SK-N-SH treated with all-trans-retinoic acid at 6 μM for 48 hours (cell line): ENCODE measurements around the gene ADAMTS4.

Experiments used
- ATAC-seq: fragments of 200-7000 bp; cut with Tn5 transposase; 3 replicates; pipeline ENCODE4 v1.9.1; 2020; ENCODE audit warnings: mild to moderate bottlenecking, moderate library complexity
- ARNTL ChIP-seq: fragments of 450-650 bp; formaldehyde crosslinking; IDR thresholded peaks from 2 replicates; pipeline ENCODE4 v1.5.0; 2020; ENCODE audit warnings: low read depth, mild to moderate bottlenecking, moderate library complexity, borderline replicate concordance
- CREB5 ChIP-seq: fragments of 250-450 bp; sonication (Bioruptor Pico); IDR thresholded peaks from 2 replicates; pipeline ENCODE4 v1.5.1; 2020; ENCODE audit warnings: low read depth, mild to moderate bottlenecking, moderate library complexity
- CSDC2 ChIP-seq: fragments of 250-450 bp; sonication (Bioruptor Pico); IDR thresholded peaks from 2 replicates; pipeline ENCODE4 v1.5.0; 2020; ENCODE audit warnings: mild to moderate bottlenecking, moderate library complexity
- CSRNP3 ChIP-seq: fragments of 250-450 bp; sonication (Bioruptor Pico); IDR thresholded peaks from 2 replicates; pipeline ENCODE4 v1.5.1; 2021; ENCODE audit warnings: mild to moderate bottlenecking, moderate library complexity
- POU6F1 ChIP-seq: fragments of 250-450 bp; sonication (Bioruptor Pico); IDR thresholded peaks from 2 replicates; pipeline ENCODE4 v1.8.0; 2021; ENCODE audit warnings: low read depth, mild to moderate bottlenecking, moderate library complexity, borderline replicate concordance
- PPARA ChIP-seq: fragments of 250-450 bp; sonication (Bioruptor Pico); IDR thresholded peaks from 2 replicates; pipeline ENCODE4 v1.5.0; 2020; ENCODE audit warnings: mild to moderate bottlenecking, borderline replicate concordance
- RARB ChIP-seq: fragments of 250-450 bp; sonication (Bioruptor Pico); IDR thresholded peaks from 2 replicates; pipeline ENCODE4 v1.8.0; 2021; ENCODE audit warnings: mild to moderate bottlenecking, moderate library complexity
- TCF4 ChIP-seq: fragments of 250-450 bp; sonication (Bioruptor Pico); IDR thresholded peaks from 2 replicates; pipeline ENCODE4 v1.8.0; 2021; ENCODE audit warnings: mild to moderate bottlenecking, moderate library complexity, borderline replicate concordance
- TOX ChIP-seq: fragments of 250-450 bp; sonication (Bioruptor Pico); IDR thresholded peaks from 2 replicates; pipeline ENCODE4 v1.8.0; 2021; ENCODE audit warnings: mild to moderate bottlenecking, moderate library complexity, borderline replicate concordance
- TSHZ2 ChIP-seq: fragments of 250-450 bp; sonication (Bioruptor Pico); IDR thresholded peaks from 2 replicates; pipeline ENCODE4 v1.5.0; 2020; ENCODE audit warnings: mild to moderate bottlenecking, moderate library complexity
- ZC3H10 ChIP-seq: fragments of 250-450 bp; sonication (Bioruptor Pico); IDR thresholded peaks from 2 replicates; pipeline ENCODE4 v1.5.1; 2021; ENCODE audit warnings: mild to moderate bottlenecking, moderate library complexity
- ZFP3 ChIP-seq: fragments of 250-450 bp; sonication (Bioruptor Pico); IDR thresholded peaks from 2 replicates; pipeline ENCODE4 v1.5.0; 2020; ENCODE audit warnings: mild to moderate bottlenecking, moderate library complexity
- ZNF565 ChIP-seq: fragments of 450-650 bp; formaldehyde crosslinking; conservative IDR thresholded peaks from 2 replicates; pipeline ENCODE4 v1.5.0; 2020; ENCODE audit warnings: low read depth, mild to moderate bottlenecking, moderate library complexity

The ADAMTS4 gene

GRCh38 chr1:161222175-161223019, 23.5 kb upstream of the ADAMTS4 start:
- ATAC-seq: no peak
- TF ChIP-seq TOX (CRISPR knock-in tag) (no peak), CSDC2 (CRISPR knock-in tag) (no peak), PPARA (no peak), ZFP3 (CRISPR knock-in tag) (no peak), POU6F1 (CRISPR knock-in tag) (no peak), TSHZ2 (no peak)

- TF ChIP-seq RARB (no peak), TSHZ2 (no peak), CSDC2 (CRISPR knock-in tag) (no peak)
- TF ChIP-seq, all 23 proteins: peak for 0
- no peak for ATAC-seq
Observed at GRCh38 chr1:161220002-161220401, 21.1 kb upstream of the ADAMTS4 start.

GRCh38 chr1:161219078-161219892, 20.4 kb upstream of the ADAMTS4 start:
- ATAC-seq: no peak
- TF ChIP-seq ZNF565 (CRISPR knock-in tag) (no peak), ZFP3 (CRISPR knock-in tag) (no peak), PPARA (no peak), ZC3H10 (CRISPR knock-in tag) (no peak), CREB5 (no peak), POU6F1 (CRISPR knock-in tag) (no peak), TSHZ2 (no peak), TCF4 (CRISPR knock-in tag) (no peak), ARNTL (CRISPR knock-in tag) (no peak), CSRNP3 (CRISPR knock-in tag) (no peak), RARB (no peak)
